Lung (tissue), 12 donors: ENCODE data around the gene RPRD1A. TPM values are rescaled to one million over a fixed set of nuclear protein-coding genes. Genes with fewer than 3 reads are reported as not detected.

Source experiments
- ATAC-seq: fragments of 200-7000 bp; cut with Tn5 transposase; one replicate; pipeline ENCODE4 v1.9.1; 2020; ENCODE audit warnings: moderate number of reproducible peaks; ENCODE audit not compliant: insufficient read depth, low FRiP score
- DNase-seq, 3 donors: peaks; one replicate each; pipeline ENCODE4 v3.0.0-alpha.2; 2013 to 2017
- H3K27ac ChIP-seq, 2 donors: one replicate each; pipeline ENCODE4 v1.5.1; 2013; ENCODE audit warnings: mild to moderate bottlenecking in 2 of 2, moderate library complexity in 2 of 2, control low read depth in 1 of 2, inconsistent platforms in 1 of 2, low read depth in 1 of 2, low read length in 1 of 2
- H3K27me3 ChIP-seq, 3 donors: one replicate each; pipeline ENCODE4 v1.5.1; 2013; ENCODE audit warnings: low read length in 2 of 3; ENCODE audit not compliant: control insufficient read depth in 3 of 3, insufficient read depth in 3 of 3
- H3K36me3 ChIP-seq, 4 donors: one replicate each; pipeline ENCODE4 v1.5.1; 2013; ENCODE audit warnings: low read length in 4 of 4, mild to moderate bottlenecking in 1 of 4, moderate library complexity in 1 of 4; ENCODE audit not compliant: control insufficient read depth in 4 of 4, insufficient read depth in 4 of 4
- H3K4me1 ChIP-seq, 5 donors: one replicate each; pipeline ENCODE4 v1.5.1; 2013; ENCODE audit warnings: low read length in 5 of 5, mild to moderate bottlenecking in 2 of 5, moderate library complexity in 1 of 5; ENCODE audit not compliant: control insufficient read depth in 5 of 5, insufficient read depth in 5 of 5
- H3K4me3 ChIP-seq: one replicate; pipeline ENCODE4 v1.5.1; 2013; ENCODE audit warnings: mild to moderate bottlenecking, control low read depth, moderate library complexity
- H3K9ac ChIP-seq, 2 donors: one replicate each; pipeline ENCODE4 v1.5.1; 2013; ENCODE audit warnings: low read length in 2 of 2, control low read depth in 1 of 2; ENCODE audit not compliant: insufficient read depth in 1 of 2
- H3K9me3 ChIP-seq, 4 donors: one replicate each; pipeline ENCODE4 v1.5.1; 2013; ENCODE audit warnings: low read length in 3 of 4, mild to moderate bottlenecking in 1 of 4, moderate library complexity in 1 of 4; ENCODE audit not compliant: control insufficient read depth in 4 of 4, insufficient read depth in 3 of 4
- CTCF ChIP-seq: IDR thresholded peaks from 2 replicates; pipeline ENCODE4 v1.5.1; 2012; ENCODE audit warnings: mild to moderate bottlenecking; ENCODE audit errors: control extremely low read depth, extremely low read depth
- WGBS, 2 donors: extraction: QIAGEN DNeasy Blood & Tissue Kit; methylation state at CpG; one replicate each; pipeline ENCODE4 v1.1.7; 2013; 5-methylcytosine and 5-hydroxymethylcytosine counted together
- polyA plus RNA-seq, 2 donors: library from polyadenylated mRNA; stranded (reverse); fragments of 200-250 nt; gene quantifications; one replicate each; pipeline ENCODE4 v1.2.1, GENCODE V29; 2013
- total RNA-seq, 2 donors: library from RNA; depleted of rRNA in 1 of 2; stranded (reverse); fragments of >200 nt in 1 of 2; gene quantifications; one replicate each; pipeline ENCODE4 v1.2.1, GENCODE V29; 2014 to 2021
- donor health status: control.
- donor health status: control.
- donor health status: Bipolar disorder and iron deficiency.
- donor health status: healthy.
- donor health status: DM: yes; HTN: yes; CAD: no.

Gene RPRD1A
- total and polyA plus RNA-seq, 4 donors: 21.3 to 61.3 (median 30.5) TPM

- 92 to 94% methylated on average over 12 of the region's 12 CpGs for WGBS, 2 donors
- no peak overlapping the region for H3K9ac ChIP-seq
- H3K9me3 ChIP-seq: no peaks in the 10 kb centered on the region
- DNase-seq: no peak
- no peaks in the 10 kb centered on the region for H3K27me3 ChIP-seq
- no peak for ATAC-seq
- H3K36me3 ChIP-seq: peaks cover 6 to 29% (median 21%) of the 10 kb centered on the region in 4 donors
- no peak overlapping the region for H3K4me3 ChIP-seq
- no peak overlapping the region for H3K27ac ChIP-seq
- peaks cover 0 to 14% (median 5%) of the 10 kb centered on the region in 5 donors for H3K4me1 ChIP-seq
- TF ChIP-seq CTCF: no peak
Measured at GRCh38 chr18:35973650-35974049, 93.7 kb downstream of the RPRD1A start.

DNA sequence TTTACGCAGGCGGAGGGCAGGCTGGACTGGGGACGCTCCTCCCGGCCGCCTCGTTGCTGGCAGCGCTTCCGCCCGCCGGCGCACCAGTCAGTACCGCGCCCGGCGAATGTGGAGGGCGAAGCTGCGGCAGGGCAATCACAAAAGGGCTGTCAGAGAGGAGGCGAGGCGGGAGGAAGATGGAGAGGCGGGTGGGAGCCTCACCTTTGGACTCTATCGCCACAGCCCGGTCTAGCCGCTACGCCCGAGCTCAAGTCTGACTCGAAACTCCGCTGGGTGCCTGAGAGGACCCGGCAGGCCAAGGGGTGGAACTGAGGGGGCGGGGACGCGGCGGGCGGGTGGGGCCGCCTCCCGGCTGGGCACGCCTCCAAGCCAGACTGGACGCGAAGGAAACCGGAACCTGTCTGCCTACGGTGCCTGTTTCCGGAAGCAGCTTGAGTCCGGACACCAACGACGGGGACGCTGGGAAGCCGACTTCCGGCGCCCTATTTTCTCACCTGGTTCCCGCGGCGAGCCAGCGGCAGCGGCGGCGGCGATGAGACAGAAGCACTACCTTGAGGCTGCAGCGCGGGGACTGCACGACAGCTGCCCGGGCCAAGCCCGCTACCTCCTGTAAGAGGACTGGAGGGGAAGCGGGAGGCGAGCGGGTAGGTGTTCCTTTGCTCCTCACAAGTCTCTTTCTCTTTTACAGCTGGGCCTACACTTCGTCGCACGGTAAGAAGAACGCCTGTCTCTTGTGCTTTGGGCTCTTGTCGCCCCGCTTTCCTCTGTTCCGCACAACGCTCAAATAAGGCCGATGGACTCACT is 95.0 kb downstream of the RPRD1A start, which contains the start of gene RMP24:
Gene RMP24 (plus strand): TSS at position 483 of the 804 bp plus-strand sequence.
- peak within 1 kb of the TSS; percentile 84 to 97 for H3K27ac ChIP-seq
- 0 to 1% methylated on average over 64 to 73 of the region's 73 CpGs for WGBS, 2 donors
- ATAC-seq: peak; percentile 98

GRCh38 chr18:35971661-35972196 is 95.6 kb downstream of the RPRD1A start:
- Histone ChIP-seq H3K4me3 (peak overlapping the region; percentile 73), H3K27ac (peak overlapping the region; percentile 84 to 97)
- peak in 1 of 3 donors; percentile 1 for DNase-seq

More for the DNA sequence above, 95.0 kb downstream of the RPRD1A start, which contains the start of gene RMP24:
- peaks cover 0 to 14% (median 5%) of the 10 kb centered on the region in 5 donors for H3K4me1 ChIP-seq
- TF ChIP-seq CTCF: no peak
- peak; percentile 96 to 98 (median 97) for DNase-seq
- peak within 1 kb of the TSS; percentile 55 to 90 for H3K9ac ChIP-seq
- no peaks in the 10 kb centered on the region for H3K27me3 ChIP-seq
- peaks cover 1 to 19% (median 9%) of the 10 kb centered on the region in 4 donors for H3K36me3 ChIP-seq
- H3K4me3 ChIP-seq: peak within 1 kb of the TSS; percentile 100
- no peaks in the 10 kb centered on the region for H3K9me3 ChIP-seq

More at GRCh38 chr18:35971661-35972196, 95.6 kb downstream of the RPRD1A start:
- TF ChIP-seq CTCF: no peak
- WGBS, 2 donors: 33 to 35% methylated on average over 15 of the region's 15 CpGs
- H3K27me3 ChIP-seq: no peaks in the 10 kb centered on the region
- no peaks in the 10 kb centered on the region for H3K9me3 ChIP-seq
- peak; percentile 1 for ATAC-seq
- peaks cover 0 to 14% (median 5%) of the 10 kb centered on the region in 5 donors for H3K4me1 ChIP-seq
- H3K9ac ChIP-seq: peak overlapping the region; percentile 53 to 54
- peaks cover 0 to 19% (median 8%) of the 10 kb centered on the region in 4 donors for H3K36me3 ChIP-seq
